Duodenal mucosa (tissue), 2 donors: ENCODE results near the gene ELOB.

Experiments
- H3K27ac ChIP-seq: one replicate; pipeline ENCODE4 v1.7.0; 2013; ENCODE audit warnings: low read depth, low read length
- H3K27me3 ChIP-seq, 2 donors: one replicate each; pipeline ENCODE4 v1.7.0; 2013; ENCODE audit warnings: low read length in 2 of 2, control low read depth in 1 of 2; ENCODE audit not compliant: insufficient read depth in 2 of 2, control insufficient read depth in 1 of 2
- H3K36me3 ChIP-seq, 2 donors: one replicate each; pipeline ENCODE4 v1.7.0; 2013; ENCODE audit warnings: low read length in 2 of 2, control low read depth in 1 of 2; ENCODE audit not compliant: insufficient read depth in 2 of 2, control insufficient read depth in 1 of 2
- H3K4me1 ChIP-seq, 2 donors: one replicate each; pipeline ENCODE4 v1.7.0; 2013; ENCODE audit warnings: low read length in 2 of 2, control low read depth in 1 of 2; ENCODE audit not compliant: insufficient read depth in 2 of 2, control insufficient read depth in 1 of 2
- H3K4me3 ChIP-seq, 2 donors: one replicate each; pipeline ENCODE4 v1.7.0; 2013; ENCODE audit warnings: low read length in 2 of 2, low read depth in 1 of 2
- H3K9ac ChIP-seq, 2 donors: one replicate each; pipeline ENCODE4 v1.7.0; 2013; ENCODE audit warnings: low read length in 2 of 2, low read depth in 1 of 2
- H3K9me3 ChIP-seq, 2 donors: one replicate each; pipeline ENCODE4 v1.7.0; 2013; ENCODE audit warnings: low read length in 2 of 2, control low read depth in 1 of 2; ENCODE audit not compliant: control insufficient read depth in 1 of 2

ELOB gene

DNA sequence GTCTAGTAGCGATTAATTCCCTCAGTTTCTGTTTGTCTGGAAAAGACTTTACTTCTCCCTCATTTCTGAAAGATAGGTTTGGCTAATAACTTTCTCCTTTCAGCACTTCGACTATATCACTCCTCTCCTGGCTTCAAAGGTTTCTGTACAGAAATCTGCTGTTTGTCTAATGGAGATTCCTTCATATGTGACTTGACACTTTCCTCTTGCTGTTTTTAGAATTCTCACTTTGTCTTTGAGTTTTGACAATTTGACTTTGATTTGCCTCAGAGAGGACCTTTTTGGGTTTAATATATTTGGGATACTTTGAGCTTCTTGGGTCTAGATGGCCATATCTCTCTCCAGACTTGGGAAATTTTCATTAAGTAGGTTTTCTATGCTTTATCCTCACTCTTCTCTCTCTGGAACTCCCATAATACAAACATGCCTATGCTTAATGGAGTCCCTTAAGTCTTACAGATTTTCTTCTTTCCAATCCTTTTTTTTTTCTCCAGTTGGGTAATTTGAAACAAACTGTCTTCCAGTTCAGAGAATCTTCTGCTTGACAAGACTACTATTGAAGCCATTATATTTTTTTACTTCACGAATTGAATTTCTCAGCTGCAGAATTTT, 32.2 kb upstream of the ELOB start:
- Histone ChIP-seq H3K27ac (no peak overlapping the region), H3K4me1 (peaks cover 10 to 13% of the 10 kb centered on the region in 2 donors), H3K36me3 (no peaks in the 10 kb centered on the region), H3K4me3 (no peak overlapping the region), H3K9ac (no peak overlapping the region), H3K27me3 (peaks cover 0 to 5% of the 10 kb centered on the region in 2 donors), H3K9me3 (peaks cover 1 to 2% of the 10 kb centered on the region in 2 donors)

DNA sequence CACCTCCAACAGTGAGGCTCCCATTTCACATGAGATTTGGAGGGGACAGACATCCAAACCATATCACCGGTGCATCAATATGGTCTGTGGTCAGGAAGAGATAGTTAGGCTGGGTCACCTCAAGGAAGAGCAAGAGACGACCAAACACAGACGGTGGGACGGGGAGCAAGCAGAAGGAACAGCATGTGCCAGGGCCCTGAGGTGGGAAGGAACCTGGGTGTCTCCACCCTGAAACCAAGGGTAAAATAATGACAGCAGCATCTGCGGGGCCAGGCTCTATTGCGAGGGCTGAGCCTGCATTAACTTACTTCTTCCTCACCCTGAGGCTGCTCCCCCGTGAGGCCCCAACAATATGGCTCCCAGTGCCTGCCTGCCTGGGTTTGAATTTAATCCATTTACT, 31.1 kb upstream of the ELOB start:
- H3K27me3 ChIP-seq = peaks cover 0 to 5% of the 10 kb centered on the region in 2 donors
- H3K36me3 ChIP-seq = no peaks in the 10 kb centered on the region
- peaks cover 10% of the 10 kb centered on the region in 2 donors for H3K9me3 ChIP-seq
- H3K4me3 ChIP-seq = no peak overlapping the region
- H3K4me1 ChIP-seq = peaks cover 10 to 13% of the 10 kb centered on the region in 2 donors
- H3K9ac ChIP-seq = no peak overlapping the region
- no peak overlapping the region for H3K27ac ChIP-seq

DNA sequence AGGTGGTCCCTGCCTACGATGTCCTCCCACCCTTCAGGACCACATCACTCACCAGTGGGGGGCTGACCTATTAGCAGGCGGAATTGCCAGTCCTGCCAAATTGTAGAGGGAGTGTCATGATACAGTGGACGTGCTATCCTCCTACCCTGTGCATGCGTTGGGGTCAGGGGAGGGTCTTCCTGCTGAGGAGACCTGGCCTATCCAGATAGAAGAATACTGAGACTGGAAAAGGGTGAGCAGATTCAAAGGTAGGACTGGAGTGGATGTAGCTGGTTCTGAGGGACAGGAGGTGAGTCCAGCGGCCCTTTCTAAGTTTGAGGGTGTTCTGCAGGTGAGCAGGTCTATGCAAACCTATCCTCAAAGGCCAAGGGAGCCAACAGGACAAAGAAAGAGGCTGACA, 29.2 kb upstream of the ELOB start:
- H3K9me3 ChIP-seq = peaks cover 10% of the 10 kb centered on the region in 2 donors
- H3K4me3 ChIP-seq = no peak overlapping the region
- no peak overlapping the region for H3K27ac ChIP-seq
- no peak overlapping the region for H3K9ac ChIP-seq
- H3K27me3 ChIP-seq = peaks cover 0 to 5% of the 10 kb centered on the region in 2 donors
- no peaks in the 10 kb centered on the region for H3K36me3 ChIP-seq
- peaks cover 0 to under 1% of the 10 kb centered on the region in 2 donors for H3K4me1 ChIP-seq

DNA sequence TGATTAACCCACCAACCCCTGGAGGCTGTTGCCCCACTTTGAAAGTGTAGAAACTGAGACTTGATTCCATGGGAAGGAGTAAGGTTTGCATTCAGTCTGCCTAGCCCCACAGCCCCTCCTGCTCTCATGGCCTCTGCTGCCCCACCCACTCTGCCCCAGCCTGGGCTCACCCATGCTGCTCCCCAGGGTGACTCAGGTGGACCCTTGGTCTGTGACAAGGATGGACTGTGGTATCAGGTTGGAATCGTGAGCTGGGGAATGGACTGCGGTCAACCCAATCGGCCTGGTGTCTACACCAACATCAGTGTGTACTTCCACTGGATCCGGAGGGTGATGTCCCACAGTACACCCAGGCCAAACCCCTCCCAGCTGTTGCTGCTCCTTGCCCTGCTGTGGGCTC, 27.6 kb upstream of the ELOB start:
- no peak overlapping the region for H3K4me3 ChIP-seq
- no peak overlapping the region for H3K27ac ChIP-seq
- H3K9me3 ChIP-seq = peaks cover 10% of the 10 kb centered on the region in 2 donors
- peaks cover 0 to 4% of the 10 kb centered on the region in 2 donors for H3K4me1 ChIP-seq
- no peak overlapping the region for H3K9ac ChIP-seq
- no peaks in the 10 kb centered on the region for H3K36me3 ChIP-seq
- peaks cover 0 to 5% of the 10 kb centered on the region in 2 donors for H3K27me3 ChIP-seq

DNA sequence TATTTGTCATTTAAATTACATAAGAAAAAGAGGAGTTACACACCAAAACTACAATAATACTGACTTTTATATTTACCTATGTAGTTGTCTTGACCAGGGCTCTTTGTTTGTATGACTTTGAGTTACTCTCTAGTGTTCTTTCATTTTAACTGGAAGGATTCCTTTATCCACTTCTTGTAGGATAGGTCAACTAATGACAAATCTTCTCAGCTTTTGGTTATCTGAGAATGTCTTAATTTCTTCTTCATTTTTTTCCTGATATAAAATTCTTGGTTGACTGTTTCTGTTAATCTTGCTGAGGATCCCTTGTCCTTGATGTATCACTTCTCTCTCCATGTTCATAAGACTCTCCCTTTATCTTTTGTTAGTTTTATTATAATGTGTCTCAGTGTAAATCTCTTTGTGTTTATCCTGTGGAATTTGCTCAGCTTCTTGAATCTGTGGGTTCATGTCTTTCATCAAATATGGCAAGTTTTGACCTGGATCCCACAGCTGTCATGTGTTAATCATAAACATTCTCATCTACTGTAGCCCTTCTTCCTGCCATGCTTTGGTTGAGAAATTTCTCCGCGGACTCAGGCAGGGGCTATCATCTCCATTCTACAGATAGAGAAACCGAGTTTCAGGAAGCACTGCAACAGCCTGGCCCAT, 26.6 kb upstream of the ELOB start:
- Histone ChIP-seq H3K9me3 (peaks cover 10% of the 10 kb centered on the region in 2 donors), H3K27me3 (peaks cover 0 to 5% of the 10 kb centered on the region in 2 donors), H3K27ac (no peak overlapping the region), H3K36me3 (no peaks in the 10 kb centered on the region), H3K9ac (no peak overlapping the region), H3K4me1 (peaks cover 0 to 6% of the 10 kb centered on the region in 2 donors), H3K4me3 (no peak overlapping the region)

DNA sequence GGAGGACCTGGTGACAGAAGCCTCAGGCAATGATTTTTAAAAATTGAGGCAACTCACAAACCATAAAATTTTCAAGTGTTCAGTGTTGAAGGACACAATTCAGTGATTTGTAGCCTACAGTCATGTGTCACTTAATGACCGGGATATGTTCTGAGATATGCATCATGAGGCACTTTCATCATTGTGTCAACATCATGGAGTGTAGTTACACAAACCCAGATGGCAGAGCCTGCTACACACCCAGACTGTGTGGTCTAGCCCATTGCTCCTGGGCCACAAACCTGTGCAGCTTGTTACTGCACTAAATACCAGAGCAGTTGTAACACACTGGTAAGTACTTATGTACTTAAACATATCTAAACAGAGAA, 22.8 kb upstream of the ELOB start:
- Histone ChIP-seq H3K36me3 (no peaks in the 10 kb centered on the region), H3K27me3 (no peaks in the 10 kb centered on the region), H3K4me3 (no peak overlapping the region), H3K27ac (no peak overlapping the region), H3K9ac (no peak overlapping the region), H3K4me1 (peaks cover 3 to 17% of the 10 kb centered on the region in 2 donors), H3K9me3 (peaks cover 10% of the 10 kb centered on the region in 2 donors)

DNA sequence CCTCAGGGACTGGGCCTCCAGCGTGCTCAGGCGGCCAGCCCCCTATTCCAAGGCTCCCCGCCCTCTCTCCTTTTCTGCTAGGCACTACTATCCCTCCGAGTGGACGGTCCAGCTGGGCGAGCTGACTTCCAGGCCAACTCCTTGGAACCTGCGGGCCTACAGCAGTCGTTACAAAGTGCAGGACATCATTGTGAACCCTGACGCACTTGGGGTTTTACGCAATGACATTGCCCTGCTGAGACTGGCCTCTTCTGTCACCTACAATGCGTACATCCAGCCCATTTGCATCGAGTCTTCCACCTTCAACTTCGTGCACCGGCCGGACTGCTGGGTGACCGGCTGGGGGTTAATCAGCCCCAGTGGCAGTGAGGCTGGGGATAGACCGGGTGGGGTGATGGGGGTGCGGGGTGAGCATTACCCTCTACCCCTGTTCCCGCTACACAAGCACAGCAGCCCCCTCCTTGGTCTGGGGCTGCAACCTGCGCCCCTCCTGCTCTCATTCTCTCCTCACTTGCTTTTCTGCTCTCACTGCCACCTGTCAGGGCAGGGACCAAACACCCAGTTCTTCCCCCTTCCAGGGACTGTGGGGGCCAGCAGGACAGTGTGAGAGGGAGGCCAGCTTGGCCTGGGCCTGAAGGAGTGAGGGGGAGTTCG, 22.3 kb upstream of the ELOB start:
- Histone ChIP-seq H3K36me3 (no peaks in the 10 kb centered on the region), H3K4me1 (peaks cover 7 to 17% of the 10 kb centered on the region in 2 donors), H3K4me3 (no peak overlapping the region), H3K27ac (no peak overlapping the region), H3K27me3 (no peaks in the 10 kb centered on the region), H3K9me3 (peaks cover 9% of the 10 kb centered on the region in 2 donors), H3K9ac (no peak overlapping the region)

DNA sequence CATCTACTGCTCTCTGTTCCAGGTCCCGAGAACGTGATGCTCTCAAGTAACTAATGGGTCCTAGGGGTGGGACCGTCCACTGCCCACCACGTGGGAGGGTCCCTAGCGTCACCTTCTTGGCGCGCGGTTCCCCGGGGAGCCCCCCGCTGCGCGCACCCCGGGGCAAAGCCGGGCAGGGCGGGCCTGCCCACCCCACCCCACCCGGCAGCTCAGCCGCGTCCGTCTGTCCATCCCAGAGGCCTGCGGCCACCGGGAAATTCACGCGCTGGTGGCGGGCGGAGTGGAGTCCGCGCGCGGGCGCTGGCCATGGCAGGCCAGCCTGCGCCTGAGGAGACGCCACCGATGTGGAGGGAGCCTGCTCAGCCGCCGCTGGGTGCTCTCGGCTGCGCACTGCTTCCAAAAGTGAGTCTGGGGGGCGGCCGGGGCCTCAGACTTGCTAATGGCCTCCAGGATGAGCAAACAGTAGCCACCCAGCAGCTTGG, 21.7 kb upstream of the ELOB start:
- Histone ChIP-seq H3K4me1 (peaks cover 8 to 17% of the 10 kb centered on the region in 2 donors), H3K36me3 (no peaks in the 10 kb centered on the region)

DNA sequence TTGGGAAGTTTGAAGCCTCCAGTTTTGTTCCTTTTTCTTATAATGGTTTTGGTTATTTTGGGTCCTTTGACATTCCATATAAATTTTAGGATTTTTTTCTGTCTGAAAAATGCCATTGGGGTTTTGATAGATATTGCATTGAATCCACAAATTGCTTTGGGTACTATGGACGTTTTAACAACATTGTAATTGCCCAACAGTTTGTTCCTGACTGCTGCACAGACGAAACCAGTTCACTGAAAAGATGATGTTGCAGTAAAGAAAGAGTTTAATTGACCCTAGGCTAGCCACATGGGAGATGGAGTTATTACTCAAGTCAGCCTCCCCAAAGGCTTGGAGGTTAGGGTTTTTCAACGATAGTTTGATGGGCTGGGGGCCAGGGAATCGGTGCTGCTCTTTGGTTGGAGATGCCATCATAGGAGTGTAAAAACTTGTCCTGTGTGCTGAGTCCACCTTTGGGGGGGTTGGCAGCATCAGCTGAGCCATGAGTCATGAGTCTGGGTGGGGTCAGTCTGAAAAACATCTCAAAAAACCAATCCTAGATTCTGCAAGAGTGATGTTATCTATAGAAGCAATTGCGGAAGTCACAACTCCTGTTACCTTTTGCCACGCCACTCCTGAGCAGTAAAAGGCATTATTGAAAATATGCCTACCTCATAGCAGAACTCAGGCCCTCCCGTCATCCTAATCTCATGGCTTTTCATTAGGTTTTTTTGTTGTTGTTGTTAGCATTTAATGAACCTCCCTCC, 18.5 kb upstream of the ELOB start:
- no peaks in the 10 kb centered on the region for H3K9me3 ChIP-seq
- no peak overlapping the region for H3K9ac ChIP-seq
- no peak overlapping the region for H3K4me3 ChIP-seq
- H3K4me1 ChIP-seq = peaks cover 8 to 21% of the 10 kb centered on the region in 2 donors
- peaks cover 0 to 2% of the 10 kb centered on the region in 2 donors for H3K27me3 ChIP-seq
- no peak overlapping the region for H3K27ac ChIP-seq
- no peaks in the 10 kb centered on the region for H3K36me3 ChIP-seq

More for the DNA sequence above, 21.7 kb upstream of the ELOB start:
- peaks cover 3 to 4% of the 10 kb centered on the region in 2 donors for H3K9me3 ChIP-seq
- H3K27ac ChIP-seq = no peak overlapping the region
- H3K9ac ChIP-seq = no peak overlapping the region
- no peak overlapping the region for H3K4me3 ChIP-seq
- H3K27me3 ChIP-seq = no peaks in the 10 kb centered on the region
